Measurements from ENCODE around the gene TCTA.

- TF ChIP-seq CTCF (IDR thresholded peaks at IDR 0.05 in 2 of 3, conservative IDR thresholded peaks at IDR 0.05 in 1 of 3; ENCODE audit: control insufficient read depth in 2 of 3, extremely low read depth in 1 of 3, insufficient read depth in 1 of 3, low read depth in 3 of 3, low read length in 3 of 3) (no peak), CREM (IDR thresholded peaks at IDR 0.05; ENCODE audit: low read depth) (no peak), ATF2 (IDR thresholded peaks at IDR 0.05; ENCODE audit: low read length) (no peak)
These were observed 42.9 kb downstream of the TCTA start for GRCh38 chr3:49454898-49455681.
